Prostate gland (tissue), 2 donors: ENCODE measurements around the gene DBNDD2.

Experiments
- POLR2A ChIP-seq: fragments of 450-650 bp; IDR thresholded peaks from one replicate; pipeline ENCODE4 v1.6.1; 2016; ENCODE audit warnings: antibody characterized with exemption, mild to moderate bottlenecking
- TF ChIP-seq, protein P1 (sequence below), 4 experiments: fragments of 200-600 bp in 2 of 4; fragments of 450-650 bp in 2 of 4; sonication (generic) in 2 of 4; IDR thresholded peaks; 1 replicate in 3 of 4; 2 replicates in 1 of 4; pipeline ENCODE4 v1.5.1; 2016 to 2019; ENCODE audit warnings: antibody characterized with exemption in 4 of 4, mild to moderate bottlenecking in 2 of 4, moderate library complexity in 2 of 4

DNA sequence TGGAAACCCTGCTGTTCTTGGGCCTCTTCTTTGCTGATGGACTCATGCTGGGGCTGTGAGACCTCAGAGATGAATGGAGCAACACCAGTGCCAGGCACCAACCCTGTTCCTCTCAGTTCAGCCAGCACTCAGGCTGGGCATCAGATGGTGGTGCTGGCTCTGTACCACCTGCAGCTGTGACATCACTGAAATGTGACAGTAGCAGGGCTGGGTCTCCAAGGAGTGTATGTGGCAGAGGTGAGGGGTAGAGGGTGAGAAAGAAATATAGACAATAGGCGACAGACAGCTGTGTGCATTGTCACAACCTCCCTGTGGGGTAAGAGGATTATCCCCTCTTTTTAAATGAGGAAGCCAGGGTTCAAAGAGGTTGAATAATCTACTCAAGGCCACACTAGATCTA is 29.9 kb upstream of the DBNDD2 start, which contains the start of gene TP53TG5:
- TF ChIP-seq, protein P1, sequence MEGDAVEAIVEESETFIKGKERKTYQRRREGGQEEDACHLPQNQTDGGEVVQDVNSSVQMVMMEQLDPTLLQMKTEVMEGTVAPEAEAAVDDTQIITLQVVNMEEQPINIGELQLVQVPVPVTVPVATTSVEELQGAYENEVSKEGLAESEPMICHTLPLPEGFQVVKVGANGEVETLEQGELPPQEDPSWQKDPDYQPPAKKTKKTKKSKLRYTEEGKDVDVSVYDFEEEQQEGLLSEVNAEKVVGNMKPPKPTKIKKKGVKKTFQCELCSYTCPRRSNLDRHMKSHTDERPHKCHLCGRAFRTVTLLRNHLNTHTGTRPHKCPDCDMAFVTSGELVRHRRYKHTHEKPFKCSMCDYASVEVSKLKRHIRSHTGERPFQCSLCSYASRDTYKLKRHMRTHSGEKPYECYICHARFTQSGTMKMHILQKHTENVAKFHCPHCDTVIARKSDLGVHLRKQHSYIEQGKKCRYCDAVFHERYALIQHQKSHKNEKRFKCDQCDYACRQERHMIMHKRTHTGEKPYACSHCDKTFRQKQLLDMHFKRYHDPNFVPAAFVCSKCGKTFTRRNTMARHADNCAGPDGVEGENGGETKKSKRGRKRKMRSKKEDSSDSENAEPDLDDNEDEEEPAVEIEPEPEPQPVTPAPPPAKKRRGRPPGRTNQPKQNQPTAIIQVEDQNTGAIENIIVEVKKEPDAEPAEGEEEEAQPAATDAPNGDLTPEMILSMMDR (IDR thresholded peaks at IDR 0.05), result no peak
- no peak for TF ChIP-seq POLR2A
